ENCODE data around the gene MSH5.
"Not testable (repeated sequence)": the region's sequence is repeated elsewhere in the genome, so short reads cannot be mapped to it uniquely, and the experiment has no call there.

The MSH5 gene

GRCh38 chr6:31778999-31779885 is 39.4 kb downstream of the MSH5 start:
- DNase-seq (ENCODE audit: low spot score) = no peak

DNA sequence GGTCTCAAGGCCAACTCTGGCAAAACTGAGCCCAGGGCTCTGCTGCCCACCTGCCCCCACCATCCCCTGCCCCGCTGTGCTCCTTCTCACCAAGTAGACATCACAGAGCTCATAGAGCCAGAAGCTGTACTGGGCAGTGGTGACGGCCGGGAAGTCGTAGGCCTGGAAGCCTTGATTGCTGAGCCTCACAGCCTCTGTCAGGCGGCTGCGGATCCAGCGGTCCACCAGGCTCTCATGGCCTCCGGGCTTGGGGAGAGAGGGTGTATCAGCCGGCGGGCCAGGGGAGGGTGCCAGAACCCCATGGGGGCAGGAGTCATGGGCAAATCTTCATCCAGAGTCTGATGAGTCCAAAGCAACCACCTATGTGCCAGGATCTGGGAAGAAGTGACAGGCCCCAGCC is 40.1 kb downstream of the MSH5 start:
- DNase-seq (ENCODE audit: low spot score) = no peak

- no peak for DNase-seq (ENCODE audit: low spot score)
Observed at GRCh38 chr6:31780507-31781243, 40.9 kb downstream of the MSH5 start.

DNA sequence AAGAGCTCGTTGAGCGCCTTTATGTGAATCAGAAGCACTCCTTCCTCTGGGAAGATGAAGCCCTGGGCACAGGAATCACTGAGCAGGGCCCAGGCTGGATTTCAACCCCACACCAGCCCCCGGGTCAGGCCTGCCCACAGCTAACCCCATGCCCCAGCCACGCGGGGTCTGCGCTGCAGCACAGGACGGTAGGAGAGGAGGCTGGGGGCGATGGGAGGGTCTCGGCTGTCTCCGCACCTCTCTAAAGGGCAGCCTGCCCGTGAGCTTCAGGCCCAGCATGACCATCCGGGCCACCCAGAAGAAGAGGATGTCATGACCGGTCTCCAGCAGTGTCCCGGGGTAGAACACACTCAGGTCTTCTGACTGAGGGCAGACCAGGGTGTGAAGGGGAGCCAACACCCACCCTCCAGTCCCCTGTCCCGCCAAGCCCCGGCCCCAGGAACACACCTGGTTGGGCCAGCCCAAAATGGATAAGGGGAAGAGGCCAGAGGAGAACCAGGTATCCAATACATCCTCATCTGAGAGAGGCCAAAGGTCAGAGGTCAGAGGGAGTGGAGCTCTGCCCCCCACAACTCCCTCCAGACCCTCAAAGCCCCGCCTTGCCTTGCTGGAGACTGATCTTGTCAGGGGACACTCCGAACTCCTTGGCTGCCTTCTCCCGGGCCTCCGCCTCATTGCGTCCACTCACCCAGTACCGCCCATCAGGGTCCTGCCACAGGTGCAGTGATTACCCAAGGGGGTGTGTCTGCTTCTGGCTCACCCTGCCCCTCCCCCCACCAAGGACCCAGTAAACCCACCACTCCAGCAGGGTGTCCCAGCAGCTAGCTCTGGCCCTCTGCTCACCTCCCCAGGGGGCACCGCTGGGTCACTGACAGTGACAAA is 41.7 kb downstream of the MSH5 start:
- DNase-seq (ENCODE audit: low spot score) = no peak

GRCh38 chr6:31782126-31782855 is 42.5 kb downstream of the MSH5 start:
- DNase-seq (ENCODE audit: low spot score) = no peak

DNA sequence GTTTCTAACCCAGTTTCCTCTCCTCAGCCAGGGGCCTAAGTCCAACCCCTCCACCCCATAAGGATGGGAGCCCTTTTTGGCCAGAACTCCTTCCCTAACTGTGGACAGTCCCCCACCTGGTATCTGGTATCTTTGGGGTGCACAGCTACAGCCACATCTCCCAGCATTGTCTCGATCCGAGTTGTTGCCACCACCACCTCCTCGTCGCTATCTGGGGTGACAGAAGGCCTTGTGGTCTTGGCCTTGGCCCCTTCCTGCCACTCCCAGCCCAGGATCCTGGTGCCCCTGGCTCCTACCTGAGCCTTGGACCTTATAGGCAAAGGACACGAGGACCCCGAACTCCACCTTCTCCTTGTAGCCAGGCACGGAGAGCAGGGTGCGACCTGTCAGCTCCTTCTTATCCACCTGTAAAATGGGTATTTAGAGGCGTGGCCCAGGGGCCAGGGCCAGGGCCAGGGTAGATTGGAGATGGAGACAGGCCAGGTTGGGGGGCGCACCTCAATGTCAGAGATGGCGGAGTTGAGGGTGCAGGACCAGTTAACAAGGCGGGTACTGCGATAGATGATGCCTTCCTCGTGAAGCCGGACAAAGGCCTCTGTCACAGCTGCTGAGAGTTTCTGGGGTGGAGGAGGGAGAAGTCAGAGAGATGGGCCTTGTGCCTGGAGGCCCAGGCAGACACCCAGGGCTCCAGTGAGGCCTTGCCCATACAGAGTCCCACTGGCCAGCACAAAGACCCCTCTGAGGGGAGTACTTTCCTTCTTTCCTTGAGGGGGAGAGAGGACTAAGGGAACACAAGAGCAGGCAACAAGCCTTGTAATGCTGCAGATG is 44.5 kb downstream of the MSH5 start:
- DNase-seq (ENCODE audit: low spot score) = peak; percentile 43

- DNase-seq (ENCODE audit: low spot score) = no peak
Observed at GRCh38 chr6:31785475-31785874, 45.7 kb downstream of the MSH5 start.

DNA sequence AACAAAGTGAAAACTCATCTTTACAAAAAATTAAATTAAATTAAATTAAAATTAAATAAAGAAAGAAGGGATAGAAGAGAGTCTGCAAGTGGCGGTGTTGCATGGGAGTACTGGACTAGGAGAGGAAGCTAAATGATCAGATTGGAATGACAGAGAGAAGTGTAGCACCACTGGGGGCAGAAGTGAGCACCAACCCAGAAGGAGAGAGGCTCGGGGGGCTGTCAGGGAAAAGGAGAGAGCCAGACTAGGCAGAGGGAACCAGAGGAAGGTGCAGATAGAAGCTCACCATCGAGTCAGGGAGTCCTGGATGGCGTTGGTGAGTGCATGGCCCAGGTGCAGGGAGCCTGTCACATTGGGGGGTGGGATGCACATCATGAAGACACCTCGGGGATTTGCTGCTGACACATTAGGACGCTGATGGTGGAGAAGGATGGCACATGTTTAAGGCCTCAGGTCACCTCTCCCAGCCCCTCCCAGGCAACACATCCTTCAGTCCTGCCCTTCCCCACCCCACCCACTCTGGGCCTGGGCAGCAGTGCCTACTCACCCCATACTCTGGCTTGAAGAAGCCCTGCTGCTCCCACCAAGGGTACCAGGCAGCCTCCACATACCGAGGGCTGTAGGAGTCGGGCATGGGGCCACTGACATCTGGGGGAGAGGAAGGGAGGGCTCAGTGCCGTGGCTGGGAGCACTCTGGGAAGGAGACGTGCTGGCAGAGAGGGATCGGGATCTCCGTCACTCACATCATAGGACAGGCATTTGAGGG is 51.7 kb downstream of the MSH5 start:
- DNase-seq (ENCODE audit: low spot score) = no peak

DNA sequence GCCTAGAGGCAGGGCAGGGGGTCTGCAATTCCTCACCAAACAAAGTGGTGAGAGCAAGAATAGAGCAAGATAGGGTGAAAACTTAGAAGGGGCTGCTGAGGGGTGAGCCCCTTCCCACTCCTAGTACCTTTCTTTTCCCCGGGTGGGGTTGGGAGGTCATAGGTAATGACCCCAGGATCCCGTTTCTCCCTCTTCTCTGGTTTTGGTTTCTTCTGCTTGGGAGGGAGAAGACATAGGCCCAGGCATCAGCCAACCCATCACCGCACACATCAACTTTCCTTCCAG is 52.2 kb downstream of the MSH5 start:
- no peak for DNase-seq (ENCODE audit: low spot score)

GRCh38 chr6:31792761-31793171 is 53.0 kb downstream of the MSH5 start:
- no peak for DNase-seq (ENCODE audit: low spot score)

DNA sequence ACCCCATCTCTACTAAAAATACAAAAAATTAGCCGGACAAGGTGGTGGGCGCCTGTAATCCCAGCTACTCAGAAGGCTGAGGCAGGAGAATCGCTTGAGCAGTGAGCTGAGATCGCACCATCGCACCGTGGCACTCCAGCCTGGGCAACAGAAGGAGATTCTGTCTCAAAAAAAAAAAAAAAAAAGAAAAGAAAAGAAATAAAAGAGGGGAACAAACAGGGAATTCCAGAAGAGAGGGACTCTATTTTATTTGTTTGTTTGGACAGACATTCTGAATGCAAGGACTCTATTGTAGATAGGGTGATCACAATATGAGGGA is 54.1 kb downstream of the MSH5 start:
- DNase-seq (ENCODE audit: low spot score) = not testable (repeated sequence)

DNA sequence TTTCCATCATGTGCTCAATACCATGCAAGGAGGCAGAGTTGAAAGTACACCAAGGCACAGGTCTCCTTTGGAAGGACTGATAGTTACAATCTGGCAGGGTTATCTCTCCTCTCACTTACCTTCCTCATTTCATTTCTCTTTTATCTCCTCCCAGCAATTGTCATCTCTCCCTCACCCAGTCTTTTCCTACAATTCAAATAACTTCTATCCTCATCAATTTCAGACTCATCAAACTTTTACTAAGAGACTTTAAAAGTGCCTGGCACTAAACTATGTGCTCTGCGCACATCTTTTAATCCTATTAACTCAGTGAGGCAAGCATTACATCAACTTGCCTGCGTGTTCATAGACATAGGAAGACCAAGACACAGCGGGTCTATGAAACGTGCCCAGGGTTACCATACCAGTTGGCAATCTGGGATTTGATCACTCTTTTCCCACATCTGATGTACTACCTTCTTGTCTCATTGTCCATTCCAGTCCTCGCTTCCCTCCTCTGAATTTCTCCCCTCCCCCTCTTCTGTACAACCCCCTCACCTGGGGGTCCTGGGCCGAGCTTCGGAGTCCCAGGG is 54.6 kb downstream of the MSH5 start:
- no peak for DNase-seq (ENCODE audit: low spot score)

GRCh38 chr6:31794866-31795615 is 55.2 kb downstream of the MSH5 start:
- DNase-seq (ENCODE audit: low spot score) = no peak

DNA sequence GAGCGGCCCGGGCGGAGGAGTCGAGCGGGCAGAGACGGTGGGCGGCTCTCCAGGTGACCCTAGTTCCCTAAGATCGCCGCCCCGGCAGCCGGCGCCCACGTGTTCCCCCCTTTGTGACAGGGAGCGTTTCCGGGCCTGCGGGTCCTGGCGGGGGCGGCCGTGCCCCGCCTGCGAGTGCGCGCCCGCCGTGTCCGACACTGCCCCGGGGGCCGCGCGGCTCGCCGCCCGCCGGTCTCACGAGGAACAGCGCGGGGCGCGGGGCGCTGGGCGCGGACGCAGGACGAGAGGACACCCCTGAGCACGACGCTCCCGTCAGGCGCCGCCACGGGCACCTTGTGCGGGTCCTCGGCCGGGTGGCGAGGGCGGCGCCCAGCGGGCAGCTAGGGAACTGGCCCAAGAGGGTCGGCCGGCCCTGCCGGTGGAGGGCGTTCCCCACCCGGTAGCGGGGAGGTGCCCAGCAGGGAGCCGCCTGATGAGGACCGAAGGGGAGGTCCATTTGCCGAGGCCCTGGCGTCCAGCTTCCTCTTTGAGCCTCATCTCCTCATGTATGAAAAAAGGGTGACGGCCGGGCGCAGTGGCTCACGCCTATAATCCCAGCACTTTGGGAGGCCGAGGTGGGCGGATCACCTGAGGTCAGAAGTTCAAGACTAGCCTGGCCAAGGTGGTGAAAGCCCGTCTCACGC is 56.0 kb downstream of the MSH5 start, which contains the start of gene VARS1:
Gene VARS1, minus strand, starts transcription at position 137 of the 683 bp plus-strand sequence. CDS start 535 bp downstream, outside the sequence.
- DNase-seq (ENCODE audit: low spot score) = peak; percentile 86

DNA sequence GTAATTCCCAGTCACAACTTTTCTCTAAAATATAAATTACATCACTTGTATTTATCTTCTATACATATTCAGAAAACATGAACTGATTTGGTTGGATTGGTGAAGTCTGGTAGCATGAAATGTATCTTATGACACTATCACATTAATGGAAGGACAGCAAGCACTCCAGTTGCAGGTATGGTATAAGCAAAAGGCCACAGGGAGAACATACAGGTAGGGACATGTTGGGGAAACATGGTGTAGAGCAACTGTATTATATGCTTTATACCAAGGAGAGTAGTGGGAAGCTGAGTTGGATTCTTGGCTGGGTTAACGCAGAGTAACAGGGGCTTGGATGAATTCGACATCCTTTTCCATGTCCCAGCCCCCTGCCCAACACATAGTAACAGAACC is 57.2 kb downstream of the MSH5 start:
- DNase-seq (ENCODE audit: low spot score) = no peak

- DNase-seq (ENCODE audit: low spot score) = no peak
Observed at GRCh38 chr6:31797588-31797987, 57.8 kb downstream of the MSH5 start.

DNA sequence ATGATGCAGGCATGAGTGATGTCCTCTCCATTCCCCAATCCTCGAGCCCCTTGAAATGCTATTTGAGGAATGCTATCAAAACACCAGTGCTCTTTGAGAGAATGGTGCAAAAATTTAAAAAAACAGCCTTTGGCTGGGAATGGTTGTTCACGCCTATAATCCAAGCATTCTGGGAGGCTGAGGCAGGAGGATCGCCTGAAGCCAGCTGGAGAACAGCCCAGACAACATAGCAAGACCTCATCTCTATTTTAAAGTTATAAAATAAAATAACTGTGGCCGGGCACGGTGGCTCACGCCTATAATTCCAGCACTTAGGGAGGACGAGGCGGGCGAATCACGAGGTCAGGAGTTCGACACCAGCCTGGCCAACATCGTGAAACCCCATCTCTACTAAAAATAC is 60.0 kb downstream of the MSH5 start:
- DNase-seq (ENCODE audit: low spot score) = no peak

Measured in globus pallidus (tissue), 1 donor.